Naive B cell (primary cell): ENCODE data around the gene MCRIP2. TPM values are rescaled to one million over a fixed set of nuclear protein-coding genes. Genes with fewer than 3 reads are reported as not detected.
"Not testable (repeated sequence)": the region's sequence is repeated elsewhere in the genome, so short reads cannot be mapped to it uniquely, and the experiment has no call there.

ENCODE experiments used
- ATAC-seq, 2 donors: fragments of 150-1000 bp; cut with Tn5 transposase; 2 replicates each; pipeline ENCODE4 v1.10.0; 2021; ENCODE audit warnings: low read depth in 2 of 2, mild to moderate bottlenecking in 2 of 2, moderate library complexity in 2 of 2
- DNase-seq: peaks from one replicate; pipeline ENCODE4 v3.0.0; 2022
- H3K27ac Mint-ChIP-seq, 6 donors: one replicate each; pipeline ENCODE4 v1.8.0; 2020 to 2022; ENCODE audit warnings: mild to moderate bottlenecking in 6 of 6, mixed read lengths in 6 of 6, moderate library complexity in 5 of 6, inconsistent platforms in 2 of 6
- H3K27me3 Mint-ChIP-seq, 3 donors: one replicate each; pipeline ENCODE4 v1.8.0; 2021 to 2022; ENCODE audit warnings: mixed read lengths in 3 of 3, mild to moderate bottlenecking in 1 of 3
- H3K36me3 Mint-ChIP-seq, 2 donors: one replicate each; pipeline ENCODE4 v1.8.0; 2020 to 2022; ENCODE audit warnings: mixed read lengths in 2 of 2, inconsistent platforms in 1 of 2, mild to moderate bottlenecking in 1 of 2
- H3K4me1 Mint-ChIP-seq, 3 donors: one replicate each; pipeline ENCODE4 v1.8.0; 2020 to 2022; ENCODE audit warnings: mixed read lengths in 3 of 3, inconsistent platforms in 1 of 3, mild to moderate bottlenecking in 1 of 3, moderate library complexity in 1 of 3
- H3K4me3 Mint-ChIP-seq, 8 donors: one replicate each; pipeline ENCODE4 v1.8.0; 2020 to 2022; ENCODE audit warnings: mild to moderate bottlenecking in 8 of 8, mixed read lengths in 8 of 8, moderate library complexity in 8 of 8, inconsistent platforms in 2 of 8
- H3K9me3 Mint-ChIP-seq, 7 donors: one replicate each; pipeline ENCODE4 v1.8.0; 2020 to 2022; ENCODE audit warnings: mixed read lengths in 7 of 7, mild to moderate bottlenecking in 5 of 7, inconsistent platforms in 2 of 7, moderate library complexity in 1 of 7
- polyA plus RNA-seq, 6 donors: library from polyadenylated mRNA; unstranded; fragments of 300-500 nt; fragmentation: Illumina TruSeq; gene quantifications; one replicate each; pipeline ENCODE4 v1.2.3, GENCODE V29; 2021; ENCODE audit warnings: low read depth in 6 of 6

MCRIP2 gene
- polyA plus RNA-seq, 6 donors from 2014 or later = 20.8 to 46.6 (median 22.7) TPM

GRCh38 chr16:684071-684794 lies 42.6 kb downstream of the MCRIP2 start, which contains the start of gene JMJD8:
JMJD8 (minus strand) TSS chr16:684334; CDS start chr16:684319, 15 bp downstream.
- peak within 1 kb of the TSS; percentile 77 to 91 (median 85) for H3K4me3 Mint-ChIP-seq
- H3K27me3 Mint-ChIP-seq = no peaks in the 10 kb centered on the region
- H3K36me3 Mint-ChIP-seq = no peaks in the 10 kb centered on the region
- peak; percentile 78 to 79 for ATAC-seq
- peaks cover 8 to 45% (median 45%) of the 10 kb centered on the region in 3 donors for H3K4me1 Mint-ChIP-seq
- H3K9me3 Mint-ChIP-seq = no peaks in the 10 kb centered on the region
- H3K27ac Mint-ChIP-seq = peak within 1 kb of the TSS; percentile 33 to 93 (median 74)
- peak; percentile 96 for DNase-seq

- H3K4me1 Mint-ChIP-seq = peaks cover 9 to 53% (median 49%) of the 10 kb centered on the region in 3 donors
- H3K4me3 Mint-ChIP-seq = peak overlapping the region in 1 of 8 donors; percentile 79
These were observed 43.5 kb downstream of the MCRIP2 start for GRCh38 chr16:684961-685696.

GRCh38 chr16:685967-686366 lies 44.3 kb downstream of the MCRIP2 start:
- no peaks in the 10 kb centered on the region for H3K27me3 Mint-ChIP-seq
- H3K4me3 Mint-ChIP-seq = peak overlapping the region in 6 of 8 donors; percentile 19 to 79 (median 62)
- no peaks in the 10 kb centered on the region for H3K9me3 Mint-ChIP-seq
- no peak for ATAC-seq
- H3K27ac Mint-ChIP-seq = peak overlapping the region in 3 of 6 donors; percentile 63 to 77 (median 76)
- no peaks in the 10 kb centered on the region for H3K36me3 Mint-ChIP-seq
- H3K4me1 Mint-ChIP-seq = peaks cover 14 to 58% (median 49%) of the 10 kb centered on the region in 3 donors
- DNase-seq = no peak

More at GRCh38 chr16:684961-685696, 43.5 kb downstream of the MCRIP2 start:
- Mint-ChIP-seq H3K9me3 (no peaks in the 10 kb centered on the region), H3K27ac (peak overlapping the region in 2 of 6 donors; percentile 70 to 83), H3K27me3 (no peaks in the 10 kb centered on the region), H3K36me3 (no peaks in the 10 kb centered on the region)
- ATAC-seq = no peak
- DNase-seq = no peak

DNA sequence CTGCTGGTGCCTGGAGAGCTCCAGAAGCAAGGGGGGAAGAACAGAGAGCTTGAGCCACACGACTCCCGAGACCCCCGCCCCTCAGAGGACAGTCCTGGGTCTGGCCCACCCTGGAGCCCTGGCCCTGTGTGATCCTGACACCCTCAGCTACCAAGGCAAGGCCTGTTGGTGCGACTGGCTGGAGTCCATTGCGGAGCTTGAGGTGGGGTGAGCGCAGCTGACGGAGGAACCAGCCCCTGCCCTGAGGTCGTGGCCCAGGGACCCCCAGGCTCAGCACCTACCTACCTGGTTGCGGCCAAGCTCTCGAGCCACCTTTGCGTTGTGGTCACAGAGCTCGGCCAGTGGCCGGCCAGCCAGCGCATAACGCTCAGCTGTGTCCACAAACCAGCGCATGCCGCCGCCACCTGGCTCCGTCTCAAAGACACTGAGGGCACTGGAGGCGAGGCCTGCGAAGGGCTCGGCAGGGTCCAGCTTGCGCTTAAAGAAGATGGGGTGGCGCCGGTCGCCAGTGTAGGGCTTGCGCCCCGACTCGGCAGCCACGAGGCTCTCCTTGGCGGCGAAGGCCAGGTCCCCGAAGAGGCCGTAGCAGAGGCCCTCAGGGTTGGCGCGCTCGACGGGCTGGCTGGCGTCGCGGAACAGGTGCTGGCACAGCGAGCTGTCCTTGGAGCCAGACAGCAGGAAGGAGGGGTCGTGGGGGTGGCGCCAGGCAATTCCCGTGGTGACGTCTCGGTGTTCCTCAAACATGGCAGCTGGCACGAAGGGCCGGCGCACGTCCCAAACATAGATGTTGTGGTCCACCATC lies 45.0 kb downstream of the MCRIP2 start:
- Mint-ChIP-seq H3K9me3 (no peaks in the 10 kb centered on the region), H3K27me3 (no peaks in the 10 kb centered on the region), H3K36me3 (no peaks in the 10 kb centered on the region), H3K4me1 (peaks cover 17 to 54% (median 42%) of the 10 kb centered on the region in 3 donors), H3K27ac (peak overlapping the region in 1 of 6 donors; percentile 77), H3K4me3 (peak overlapping the region in 3 of 8 donors; percentile 6 to 59 (median 53))
- no peak for DNase-seq
- ATAC-seq = no peak

- no peaks in the 10 kb centered on the region for H3K9me3 Mint-ChIP-seq
- no peak for DNase-seq
- no peaks in the 10 kb centered on the region for H3K36me3 Mint-ChIP-seq
- no peak for ATAC-seq
- H3K4me1 Mint-ChIP-seq = peaks cover 17 to 45% (median 36%) of the 10 kb centered on the region in 3 donors
- peak overlapping the region in 4 of 8 donors; percentile 25 to 72 (median 55) for H3K4me3 Mint-ChIP-seq
- no peak overlapping the region for H3K27ac Mint-ChIP-seq
- H3K27me3 Mint-ChIP-seq = peaks cover 0 to 6% (median 1%) of the 10 kb centered on the region in 3 donors
These were observed 45.9 kb downstream of the MCRIP2 start for GRCh38 chr16:687499-687898.

DNA sequence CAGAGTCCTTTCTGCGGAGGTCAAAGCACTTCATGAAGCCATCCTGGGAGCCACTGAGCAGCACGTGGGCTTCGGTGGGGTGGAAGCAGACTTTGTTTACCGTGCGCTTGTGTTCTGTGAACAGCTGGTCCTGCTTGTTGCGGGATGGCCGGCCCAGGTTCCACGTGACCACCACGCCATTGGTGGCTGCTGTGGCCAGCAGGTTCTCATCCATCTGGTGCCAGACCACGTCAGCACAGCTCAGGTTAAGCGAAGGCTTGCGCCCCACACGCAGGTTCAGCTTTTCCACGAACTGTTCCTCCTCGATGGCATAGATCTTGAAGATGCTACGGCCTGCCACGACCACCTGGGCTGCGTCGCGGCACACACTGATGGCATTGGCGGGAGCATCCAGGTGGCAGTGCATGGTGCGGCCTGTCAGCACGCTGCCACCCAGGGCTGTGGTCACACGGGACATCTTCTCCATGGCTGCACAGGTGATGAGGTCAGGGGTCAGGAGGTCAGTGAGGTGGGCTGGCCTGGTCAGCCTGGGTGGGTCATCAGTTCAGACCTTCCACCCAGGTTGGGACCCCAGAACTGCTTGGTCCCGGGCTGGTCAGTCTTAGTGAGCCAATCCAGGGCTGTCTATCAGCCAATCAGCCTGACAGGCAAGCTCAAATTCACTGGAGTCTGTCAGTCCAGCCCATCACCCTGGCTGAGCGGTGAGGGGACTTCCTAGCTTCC lies 47.7 kb downstream of the MCRIP2 start:
- H3K4me1 Mint-ChIP-seq = peaks cover 22 to 40% (median 29%) of the 10 kb centered on the region in 3 donors
- H3K27ac Mint-ChIP-seq = peak overlapping the region in 5 of 6 donors; percentile 33 to 96 (median 56)
- DNase-seq (no peak), ATAC-seq (no peak)
- H3K36me3 Mint-ChIP-seq = no peaks in the 10 kb centered on the region
- H3K9me3 Mint-ChIP-seq = no peaks in the 10 kb centered on the region
- H3K27me3 Mint-ChIP-seq = peaks cover 0 to 15% (median 13%) of the 10 kb centered on the region in 3 donors
- H3K4me3 Mint-ChIP-seq = peak overlapping the region; percentile 89 to 97 (median 94)

DNA sequence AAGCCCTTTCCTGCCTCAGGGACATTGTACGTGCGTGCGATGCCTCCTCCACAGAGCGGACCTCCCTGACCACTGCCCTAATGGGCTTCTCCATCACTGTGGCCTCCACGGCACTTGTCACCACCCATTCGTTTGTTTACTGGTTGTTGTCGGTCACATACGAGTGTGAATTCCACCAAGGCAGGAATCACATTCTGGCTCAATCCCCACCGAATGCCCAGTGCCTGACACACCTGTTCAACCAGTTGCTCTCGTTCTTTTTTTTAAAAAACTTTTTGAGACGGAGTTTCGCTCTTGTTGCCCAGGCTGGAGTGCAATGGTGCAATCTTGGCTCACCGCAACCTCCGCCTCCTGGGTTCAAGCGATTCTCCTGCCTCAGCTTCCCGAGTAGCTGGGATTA lies 49.6 kb downstream of the MCRIP2 start:
- Mint-ChIP-seq H3K27ac (peak overlapping the region in 2 of 6 donors; percentile 47 to 93), H3K27me3 (peaks cover 0 to 19% (median 15%) of the 10 kb centered on the region in 3 donors), H3K4me1 (peaks cover 21 to 33% (median 27%) of the 10 kb centered on the region in 3 donors), H3K4me3 (peak overlapping the region in 7 of 8 donors; percentile 89 to 97 (median 94))
- not testable (repeated sequence) for H3K36me3 Mint-ChIP-seq, DNase-seq, ATAC-seq, H3K9me3 Mint-ChIP-seq

DNA sequence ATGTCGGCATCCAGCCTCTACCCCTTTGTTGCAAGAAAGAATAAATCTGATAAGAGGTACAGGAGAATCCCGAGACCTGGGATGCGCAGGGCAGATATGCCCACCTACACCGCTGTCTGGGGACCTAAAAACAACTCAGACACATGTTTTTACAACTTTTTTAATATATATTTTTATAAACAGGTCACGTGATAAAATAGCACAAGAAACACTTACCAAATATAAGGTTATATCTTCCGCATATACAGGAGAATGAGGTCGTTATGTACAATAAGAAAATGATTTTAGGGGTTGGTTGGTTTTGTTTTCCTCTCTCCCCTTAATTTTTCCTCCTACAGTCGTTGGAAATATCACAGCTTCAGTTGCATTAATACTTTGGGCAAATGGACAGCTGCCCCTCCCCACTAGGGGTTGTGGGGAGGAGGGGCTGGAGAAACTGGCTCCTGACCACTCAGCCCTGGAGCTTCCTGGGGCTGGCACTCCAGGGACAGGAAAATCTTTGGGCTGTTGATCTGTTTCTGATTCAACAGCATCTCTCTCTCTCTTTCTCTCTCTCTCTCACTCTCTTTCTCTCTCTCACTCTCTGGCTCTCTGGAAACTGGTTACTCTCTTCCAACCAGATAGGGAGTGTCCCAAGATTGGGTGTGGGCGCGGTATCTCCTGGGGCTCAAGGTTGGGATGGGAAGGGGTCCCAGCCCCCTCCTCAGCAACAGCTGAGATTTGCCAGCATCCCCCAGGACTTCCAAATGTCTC lies 50.9 kb downstream of the MCRIP2 start:
- peak overlapping the region in 6 of 8 donors; percentile 18 to 95 (median 46) for H3K4me3 Mint-ChIP-seq
- no peak for ATAC-seq

GRCh38 chr16:693364-693763 lies 51.7 kb downstream of the MCRIP2 start:
- Mint-ChIP-seq H3K27me3 (peaks cover 0 to 32% (median 15%) of the 10 kb centered on the region in 3 donors), H3K27ac (no peak overlapping the region), H3K4me3 (peak overlapping the region in 4 of 8 donors; percentile 39 to 74 (median 63)), H3K36me3 (no peaks in the 10 kb centered on the region), H3K4me1 (peaks cover 18 to 27% (median 27%) of the 10 kb centered on the region in 3 donors), H3K9me3 (no peaks in the 10 kb centered on the region)
- DNase-seq = no peak
- ATAC-seq = no peak

More for the DNA sequence above, 50.9 kb downstream of the MCRIP2 start:
- no peak for DNase-seq
- Mint-ChIP-seq H3K4me1 (peaks cover 18 to 33% (median 27%) of the 10 kb centered on the region in 3 donors), H3K36me3 (no peaks in the 10 kb centered on the region), H3K27ac (no peak overlapping the region), H3K27me3 (peaks cover 0 to 24% (median 15%) of the 10 kb centered on the region in 3 donors), H3K9me3 (no peaks in the 10 kb centered on the region)

DNA sequence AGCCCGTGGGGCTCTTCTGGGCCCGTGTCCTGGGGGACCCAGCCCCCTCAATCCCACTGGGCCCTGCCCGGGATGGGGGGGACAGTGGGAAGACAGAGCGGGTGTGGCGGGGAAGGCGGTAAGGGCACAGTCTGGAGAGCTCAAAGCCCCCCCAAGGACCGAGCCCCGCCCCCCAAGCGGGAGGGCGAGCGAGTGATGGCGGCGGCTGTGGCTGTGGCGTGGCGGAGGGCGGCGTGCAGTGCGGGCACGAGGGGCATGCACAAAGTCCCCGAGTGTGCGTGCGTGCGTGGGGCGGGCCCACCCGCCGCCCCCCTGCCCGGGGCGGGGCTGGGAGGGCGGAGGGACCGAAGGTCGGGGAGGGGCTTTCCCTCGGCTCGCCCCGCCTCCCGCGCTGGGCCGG lies 52.1 kb downstream of the MCRIP2 start:
- H3K27me3 Mint-ChIP-seq = peaks cover 0 to 34% (median 15%) of the 10 kb centered on the region in 3 donors
- peak overlapping the region in 4 of 8 donors; percentile 39 to 74 (median 63) for H3K4me3 Mint-ChIP-seq
- H3K9me3 Mint-ChIP-seq = no peaks in the 10 kb centered on the region
- no peak overlapping the region for H3K27ac Mint-ChIP-seq
- no peak for DNase-seq
- H3K36me3 Mint-ChIP-seq = no peaks in the 10 kb centered on the region
- ATAC-seq = peak in 1 of 2 donors; percentile 48
- peaks cover 16 to 26% (median 23%) of the 10 kb centered on the region in 3 donors for H3K4me1 Mint-ChIP-seq

DNA sequence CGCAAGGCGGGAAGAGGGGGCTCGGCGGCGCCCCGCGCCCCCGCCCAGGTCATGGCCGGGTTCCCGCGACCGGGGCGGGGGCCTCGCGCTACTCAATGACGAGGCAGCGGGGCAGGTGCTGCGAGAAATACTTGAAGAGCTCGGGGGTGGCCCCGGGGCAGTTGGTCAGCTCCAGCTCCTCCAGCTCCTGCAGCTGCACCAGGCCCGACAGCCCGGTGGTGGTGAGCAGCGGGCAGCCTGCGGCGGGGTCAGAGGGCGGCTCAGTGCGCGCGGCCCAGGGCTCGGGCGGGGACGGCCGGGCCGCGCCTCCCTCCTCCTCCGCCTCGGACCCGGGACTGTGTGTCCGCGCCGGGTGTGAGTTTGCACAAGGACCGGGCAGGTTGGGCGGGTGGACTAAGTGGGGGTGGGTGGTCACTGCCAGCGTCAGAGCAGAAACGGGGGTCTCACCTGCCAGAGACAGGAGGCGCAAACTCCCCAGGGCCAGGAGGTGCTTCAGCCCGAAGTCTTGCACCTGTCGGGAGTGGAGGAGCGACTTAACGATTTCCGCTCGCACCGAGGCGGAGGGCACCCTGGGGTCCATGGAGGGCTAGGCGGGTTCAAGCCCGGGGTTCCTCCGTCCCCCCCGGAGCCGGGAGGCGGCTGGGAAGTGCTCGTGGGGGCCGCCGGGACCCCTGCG lies 52.7 kb downstream of the MCRIP2 start:
- peaks cover 0 to 34% (median 15%) of the 10 kb centered on the region in 3 donors for H3K27me3 Mint-ChIP-seq
- no peaks in the 10 kb centered on the region for H3K9me3 Mint-ChIP-seq
- no peak for DNase-seq
- peak overlapping the region; percentile 43 to 90 (median 73) for H3K4me3 Mint-ChIP-seq
- H3K36me3 Mint-ChIP-seq = no peaks in the 10 kb centered on the region
- no peak for ATAC-seq
- no peak overlapping the region for H3K27ac Mint-ChIP-seq
- peaks cover 10 to 21% (median 18%) of the 10 kb centered on the region in 3 donors for H3K4me1 Mint-ChIP-seq
